Measurements from ENCODE around the gene MAP2K5.

The MAP2K5 gene

DNA sequence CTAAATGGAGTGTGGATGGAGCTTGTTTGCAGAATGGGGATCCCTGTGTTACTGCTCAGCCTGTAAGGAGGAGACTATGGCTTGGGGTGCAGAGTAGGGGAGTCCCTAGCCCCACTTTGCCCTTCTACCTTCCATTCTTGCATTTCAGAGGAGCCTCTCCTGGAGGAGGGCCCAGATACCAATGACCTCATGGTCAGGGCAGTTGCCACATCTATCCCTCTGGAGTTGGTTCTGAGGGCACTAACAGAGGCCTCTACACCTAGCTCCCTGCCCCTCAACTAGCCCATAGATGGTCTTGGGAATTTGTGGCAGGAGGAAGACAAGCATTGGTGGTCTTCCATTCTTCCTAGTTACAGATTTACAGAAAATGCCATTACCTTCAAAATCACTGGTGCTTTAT lies 288.9 kb downstream of the MAP2K5 start:
- in situ Hi-C loops (cut with HindIII; ENCODE audit: low sequenced_read_pairs), result no loop called here

- in situ Hi-C loops (cut with HindIII; ENCODE audit: low sequenced_read_pairs), result no loop called here
Measured at GRCh38 chr15:67832031-67832551, 289.6 kb downstream of the MAP2K5 start.

DNA sequence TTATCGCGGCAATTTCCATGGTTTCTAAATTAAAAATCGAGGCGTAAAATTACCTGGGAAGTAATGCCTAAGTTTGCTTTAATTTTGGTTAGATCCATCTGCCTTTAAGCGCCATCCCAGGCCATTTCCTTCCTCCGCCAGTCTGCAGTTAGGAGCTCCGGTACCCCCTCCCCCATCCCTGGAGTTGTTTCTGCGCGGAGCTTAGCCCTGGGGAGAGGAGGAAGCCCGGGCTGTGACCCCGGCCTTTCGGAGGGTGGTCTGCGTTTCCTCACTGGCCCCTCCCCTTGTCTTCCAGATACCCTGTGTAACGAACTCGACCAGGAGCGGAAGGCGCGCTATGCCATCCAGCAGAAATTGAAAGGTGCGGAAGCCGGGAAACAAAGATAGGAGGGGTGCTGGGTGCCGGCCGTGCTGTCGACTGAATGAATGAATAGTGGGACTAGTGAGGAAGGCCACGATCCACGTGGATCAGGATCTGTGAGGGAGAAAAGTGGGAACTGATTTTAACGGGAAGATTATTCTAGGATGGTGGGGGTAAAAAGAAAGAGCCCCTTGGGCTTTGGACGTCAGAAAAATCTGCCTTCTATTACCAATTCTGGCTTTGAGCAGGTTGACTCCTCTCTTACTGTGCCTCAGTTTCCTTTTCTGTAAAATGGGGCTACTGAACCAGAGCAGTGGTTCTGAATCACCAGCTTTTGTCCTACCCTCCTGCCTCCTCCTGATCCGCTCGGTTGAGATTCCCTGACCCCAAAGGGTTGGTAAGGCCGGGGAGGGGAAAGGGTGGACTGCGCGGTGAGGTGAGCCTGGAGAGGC lies 290.6 kb downstream of the MAP2K5 start:
- in situ Hi-C loops (cut with HindIII; ENCODE audit: low sequenced_read_pairs), result no loop called here

DNA sequence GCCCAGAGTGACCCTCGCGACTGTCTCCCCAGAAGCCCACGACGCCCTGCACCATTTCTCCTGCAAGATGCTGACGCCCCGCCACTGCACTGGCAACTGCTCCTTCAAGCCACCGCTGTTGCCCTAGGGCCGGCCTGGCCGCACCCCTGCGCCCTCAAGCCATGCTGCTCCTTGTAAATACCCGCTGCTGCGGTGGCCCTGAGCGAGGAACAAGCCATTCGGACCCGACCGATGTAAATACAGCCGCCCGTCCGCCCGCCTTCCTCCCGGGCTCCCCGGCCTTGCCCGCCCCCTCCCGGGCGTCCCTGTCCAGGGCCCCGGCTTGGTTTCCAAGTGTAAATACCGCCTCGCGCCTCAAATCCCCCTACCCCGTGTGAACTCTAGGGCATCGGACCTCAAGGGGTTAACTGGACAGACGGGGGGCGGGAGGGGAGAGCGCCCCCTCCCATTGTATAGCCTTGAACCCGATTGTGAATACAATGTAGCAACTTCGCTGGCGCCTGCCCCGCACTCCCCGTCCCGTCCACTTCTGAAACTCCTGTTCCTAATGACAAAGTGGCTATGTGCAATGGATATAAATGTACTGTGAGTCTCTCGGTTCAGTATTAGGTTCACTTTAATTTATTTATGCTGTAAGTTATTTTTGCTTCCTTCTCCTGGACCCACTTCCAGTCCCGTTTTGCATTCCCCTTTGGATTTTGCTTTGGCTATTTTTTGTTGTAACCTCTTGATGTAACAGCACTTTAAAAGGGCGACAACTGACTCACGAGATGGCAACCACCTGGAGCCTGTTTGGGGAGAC lies 291.4 kb downstream of the MAP2K5 start:
- in situ Hi-C loops (cut with HindIII; ENCODE audit: low sequenced_read_pairs), result no loop called here

DNA sequence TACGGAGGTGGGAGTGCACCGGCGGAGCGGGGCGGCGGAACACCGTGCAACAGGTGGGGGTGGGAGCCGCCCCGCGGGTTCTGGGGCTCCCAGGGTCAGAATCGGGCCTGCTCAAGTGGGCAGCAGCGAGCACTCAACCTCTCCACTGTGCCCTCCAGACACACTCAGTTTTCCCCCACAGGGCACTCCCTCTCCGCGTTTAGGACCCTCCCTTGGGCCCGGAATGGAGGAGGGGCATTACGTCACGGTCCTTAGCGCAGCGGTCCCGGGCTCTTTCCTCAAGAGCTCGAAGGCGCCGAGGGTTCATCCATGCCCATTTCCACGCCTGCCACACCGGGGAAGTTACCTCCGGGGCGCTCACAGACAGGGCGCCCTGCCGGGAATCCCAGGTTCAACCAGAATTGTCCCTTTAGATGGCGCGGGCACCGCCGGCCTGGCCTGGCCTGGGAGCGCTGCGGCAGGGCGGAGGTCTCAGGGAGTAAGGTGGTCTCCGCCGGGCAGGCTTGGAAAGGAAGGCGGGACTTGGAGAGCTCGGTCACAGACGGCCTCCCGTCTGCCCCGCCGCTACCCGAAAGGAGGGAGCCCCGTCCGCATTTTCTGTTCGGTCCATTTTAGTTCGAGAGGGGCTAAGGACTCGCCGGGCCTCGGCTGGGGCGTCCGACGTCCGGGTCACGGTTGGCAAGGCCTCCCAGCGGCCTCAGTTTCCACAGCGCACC lies 292.2 kb downstream of the MAP2K5 start:
- in situ Hi-C loops (cut with HindIII; ENCODE audit: low sequenced_read_pairs), result no loop called here

GRCh38 chr15:67835297-67836133 lies 293.0 kb downstream of the MAP2K5 start:
- in situ Hi-C loops (cut with HindIII; ENCODE audit: low sequenced_read_pairs), result no loop called here

DNA sequence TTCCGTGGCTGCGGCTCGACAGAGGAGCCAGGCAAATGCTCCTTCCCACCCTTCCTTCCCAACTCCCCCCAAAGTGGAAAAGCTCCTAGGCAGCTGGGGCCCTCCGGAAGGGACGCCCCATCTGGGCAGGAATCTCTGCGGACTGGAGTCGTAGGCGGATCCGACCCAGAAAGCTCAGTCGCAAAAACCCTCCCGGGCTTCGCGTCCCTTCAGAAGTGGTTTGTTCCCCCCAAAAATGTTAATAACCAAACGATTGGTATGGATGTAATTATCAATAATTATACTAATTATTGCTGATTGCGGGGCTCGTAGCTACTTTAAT lies 293.6 kb downstream of the MAP2K5 start:
- in situ Hi-C loops (cut with HindIII; ENCODE audit: low sequenced_read_pairs), result no loop called here

DNA sequence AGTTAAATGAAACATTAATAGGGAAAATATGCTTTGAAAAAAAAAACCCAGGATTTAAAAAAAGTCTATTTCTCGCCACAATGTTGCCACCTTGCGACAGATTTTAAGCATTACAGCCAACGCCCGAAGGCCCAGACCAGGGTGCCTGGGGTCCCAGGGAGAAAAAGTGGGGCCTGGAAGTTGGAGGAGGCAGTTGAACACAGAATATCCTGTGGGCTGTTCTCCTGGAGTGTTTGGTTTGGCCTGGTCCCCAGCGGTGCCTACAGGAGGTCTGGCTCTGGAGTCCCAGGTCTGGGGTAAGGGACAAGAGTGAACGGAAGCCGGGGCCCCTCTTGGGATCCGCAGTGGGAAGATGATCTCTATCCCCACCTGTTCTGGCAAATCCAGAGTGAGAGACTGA lies 294.0 kb downstream of the MAP2K5 start:
- in situ Hi-C loops (cut with HindIII; ENCODE audit: low sequenced_read_pairs), result no loop called here

DNA sequence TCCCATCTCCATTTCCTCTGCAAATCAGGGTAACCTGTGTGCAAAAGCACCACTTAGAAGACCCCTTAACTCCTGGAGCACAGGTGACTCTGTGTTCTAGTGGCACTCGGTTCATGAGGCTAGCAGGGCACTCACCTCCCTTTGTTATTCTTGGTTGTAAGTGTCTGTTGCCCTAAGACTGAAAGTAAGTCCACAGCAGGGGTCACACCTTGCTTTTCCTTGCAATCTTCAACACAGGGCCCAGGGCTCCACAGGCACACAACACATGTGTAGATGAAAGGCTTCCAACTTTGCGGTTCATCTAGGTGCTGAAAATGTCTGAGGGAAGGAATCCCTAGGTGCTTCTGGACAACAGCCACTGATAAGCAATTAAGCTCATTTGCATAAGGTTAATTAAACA lies 294.5 kb downstream of the MAP2K5 start:
- in situ Hi-C loops (cut with HindIII; ENCODE audit: low sequenced_read_pairs), result no loop called here

GRCh38 chr15:67838789-67839332 lies 296.4 kb downstream of the MAP2K5 start:
- in situ Hi-C loops (cut with HindIII; ENCODE audit: low sequenced_read_pairs), result no loop called here

DNA sequence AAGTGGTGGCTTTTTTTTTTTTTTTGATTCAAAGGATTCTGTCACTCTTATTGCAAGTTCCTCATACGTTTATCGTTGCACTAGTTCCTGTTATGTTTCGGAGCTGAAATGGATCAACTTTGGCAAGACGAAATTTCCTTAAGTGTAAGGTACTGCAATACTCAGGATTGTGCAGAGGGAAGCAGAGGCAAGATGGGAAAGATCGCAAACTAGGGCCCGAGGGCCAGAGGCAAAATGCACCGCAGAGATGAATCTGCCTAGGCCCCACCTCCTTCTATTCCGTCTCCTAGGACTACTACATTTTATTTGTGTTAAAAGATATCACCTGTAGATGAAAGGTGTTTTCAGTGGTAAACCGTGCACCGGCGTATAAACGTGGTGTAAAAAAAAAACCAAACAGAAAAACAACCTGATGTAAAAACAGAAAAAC lies 297.0 kb downstream of the MAP2K5 start:
- in situ Hi-C loops (cut with HindIII; ENCODE audit: low sequenced_read_pairs), result no loop called here

- in situ Hi-C loops (cut with HindIII; ENCODE audit: low sequenced_read_pairs), result no loop called here
Measured at GRCh38 chr15:67839929-67840748, 297.6 kb downstream of the MAP2K5 start, which contains the start of gene RNU6-1. TSS of gene RNU6-1 (minus strand) at chr15:67840045.

DNA sequence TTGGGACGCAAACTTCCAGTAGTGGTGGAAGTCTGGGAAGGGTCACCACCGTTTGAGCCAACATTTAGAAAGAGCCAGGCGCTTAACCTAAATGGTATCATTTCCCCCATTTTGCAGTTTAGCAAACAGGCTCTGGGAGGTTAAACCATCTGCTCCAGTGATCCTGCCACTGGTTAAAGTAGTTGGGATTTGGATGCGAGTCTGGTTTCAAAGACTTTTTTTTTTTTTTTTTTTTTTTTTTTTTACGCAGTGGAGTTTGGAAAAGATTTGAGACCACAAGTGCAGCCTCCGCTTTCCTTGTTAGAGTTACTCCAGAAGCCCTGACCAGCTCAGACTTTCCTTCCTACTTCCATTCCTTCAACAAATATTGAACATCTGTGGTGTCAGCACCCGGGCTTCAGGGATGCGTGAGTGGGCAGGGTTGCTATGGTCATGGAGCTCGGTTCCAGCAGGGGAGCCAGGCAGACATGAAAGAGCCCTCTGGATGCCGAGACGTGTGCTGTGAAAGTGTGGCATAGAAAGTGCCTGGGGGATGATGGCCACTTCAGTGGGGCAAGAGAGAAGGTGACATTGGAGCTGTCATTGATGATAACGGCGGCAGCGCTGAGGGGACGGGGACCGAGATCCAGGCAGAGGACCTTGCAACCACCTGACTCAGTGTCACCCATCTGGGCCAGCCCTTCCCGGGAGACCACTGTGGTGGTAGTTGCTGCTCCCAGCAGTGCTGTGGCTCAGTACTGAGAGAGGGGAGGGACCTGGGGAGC lies 298.4 kb downstream of the MAP2K5 start:
- in situ Hi-C loops (cut with HindIII; ENCODE audit: low sequenced_read_pairs), result no loop called here

GRCh38 chr15:67841513-67841762 lies 298.9 kb downstream of the MAP2K5 start:
- in situ Hi-C loops (cut with HindIII; ENCODE audit: low sequenced_read_pairs), result no loop called here

DNA sequence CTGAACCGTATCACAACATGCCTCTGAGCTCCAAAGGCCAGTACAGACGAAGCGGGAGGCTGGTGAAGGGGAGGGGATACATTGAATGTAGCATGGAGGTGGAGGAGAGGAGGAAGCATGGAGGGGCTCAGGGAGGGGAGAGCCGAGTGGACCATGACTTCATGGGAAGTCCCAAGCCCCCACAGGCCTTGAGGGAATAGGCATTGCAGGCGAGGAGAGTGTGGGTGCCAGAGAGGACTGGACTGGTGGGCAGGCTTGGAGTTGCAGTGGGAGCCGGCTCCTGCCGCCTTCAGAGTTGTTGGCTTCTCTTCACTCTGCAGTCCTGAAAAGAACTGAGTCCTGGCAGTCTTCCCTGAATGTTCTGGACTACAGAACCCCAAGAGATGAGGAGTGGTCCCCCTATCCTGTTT lies 300.6 kb downstream of the MAP2K5 start:
- in situ Hi-C loops (cut with HindIII; ENCODE audit: low sequenced_read_pairs), result no loop called here

DNA sequence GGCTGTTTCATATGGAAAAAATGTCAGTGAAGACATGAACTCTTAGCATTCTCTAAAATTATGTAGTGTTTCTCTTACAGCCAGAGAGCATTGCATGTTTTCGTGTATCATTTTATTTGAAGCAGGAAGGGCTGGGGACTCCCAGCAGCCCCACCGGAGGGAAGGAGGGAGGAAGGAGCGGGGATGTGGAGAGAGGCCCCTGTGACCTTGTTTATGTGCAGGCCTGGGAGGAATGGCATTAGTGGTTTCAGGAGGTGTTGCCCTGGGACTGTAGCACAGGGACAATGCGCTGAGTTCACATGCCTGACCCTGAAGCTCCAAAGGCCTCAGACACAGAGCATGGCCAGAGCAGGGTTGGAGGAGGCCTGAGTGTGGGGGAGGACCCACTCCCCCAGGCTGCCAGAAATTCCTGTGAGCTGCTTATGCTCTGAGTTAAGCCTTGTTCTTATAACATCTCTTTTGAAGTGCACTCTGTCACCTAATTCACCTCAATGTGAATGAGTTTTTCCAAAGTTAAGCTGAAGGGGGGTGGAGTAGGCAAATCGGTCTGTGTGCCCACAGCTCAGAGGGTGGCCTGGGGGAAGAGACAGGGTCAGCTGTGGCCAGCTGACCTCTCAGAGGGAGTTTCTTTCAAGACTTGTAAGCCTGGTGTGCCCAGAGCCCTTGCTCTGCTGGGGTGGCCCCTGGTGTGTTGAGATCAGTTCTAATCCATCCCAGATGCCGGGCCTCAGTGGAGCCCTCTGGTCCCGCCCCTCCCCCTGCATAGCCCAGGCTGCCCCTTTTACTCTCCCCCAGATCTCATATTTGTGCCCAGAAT lies 301.3 kb downstream of the MAP2K5 start:
- in situ Hi-C loops (cut with HindIII; ENCODE audit: low sequenced_read_pairs), result no loop called here

- in situ Hi-C loops (cut with HindIII; ENCODE audit: low sequenced_read_pairs), result no loop called here
Measured at GRCh38 chr15:67845974-67846373, 303.5 kb downstream of the MAP2K5 start.

GRCh38 chr15:67849538-67849937 lies 307.0 kb downstream of the MAP2K5 start:
- in situ Hi-C loops (cut with HindIII; ENCODE audit: low sequenced_read_pairs), result no loop called here

Measured in DLD1 (cell line).